Thyroid gland (tissue), 4 donors: Measurements from ENCODE around the gene EXOC6.

ENCODE experiments used
- CTCF ChIP-seq, 6 experiments: fragments of 200-600 bp in 3 of 6; fragments of 450-650 bp in 3 of 6; sonication (generic) in 3 of 6; IDR thresholded peaks; one replicate each; pipeline ENCODE4 v1.5.1; 2016 to 2019; ENCODE audit warnings: antibody characterized with exemption in 6 of 6, mild to moderate bottlenecking in 2 of 6, inconsistent platforms in 1 of 6, moderate library complexity in 1 of 6
- POLR2A ChIP-seq, 2 donors: fragments of 450-650 bp; IDR thresholded peaks; one replicate each; pipeline ENCODE4 v1.6.1; 2017; ENCODE audit warnings: antibody characterized with exemption in 2 of 2, mild to moderate bottlenecking in 2 of 2, moderate library complexity in 1 of 2

DNA sequence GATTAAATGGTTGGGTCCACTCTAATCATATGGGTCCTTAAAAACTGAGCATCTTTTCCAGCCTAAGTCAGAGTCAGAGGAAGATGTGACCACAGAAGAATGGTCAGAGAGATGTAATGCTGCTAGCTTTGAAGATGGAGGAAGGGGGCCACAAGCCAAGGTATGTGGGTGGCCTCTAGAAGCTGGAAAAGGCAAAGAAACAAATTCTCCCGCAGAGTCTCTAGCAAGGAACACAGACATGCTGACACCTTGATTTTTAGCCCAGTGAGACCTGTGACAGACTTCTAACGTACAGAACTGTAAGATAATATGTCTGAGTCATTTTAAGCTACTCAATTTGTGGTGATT lies 1.5 kb upstream of the EXOC6 start:
- TF ChIP-seq POLR2A (IDR thresholded peaks at IDR 0.05), result no peak
- no peak for TF ChIP-seq CTCF (IDR thresholded peaks at IDR 0.05)
